SHP77 treated with DMSO at 0.1 percent for 48 hours (cell line): ENCODE results near the gene HIVEP1.

Experiments used
- DNase-seq: peaks from one replicate; lab custom pipeline; 2025; lab: John Stamatoyannopoulos, UW

HIVEP1 gene

GRCh38 chr6:12020187-12020791 is 8.2 kb downstream of the HIVEP1 start:
- DNase-seq = no peak

- no peak for DNase-seq
Observed at GRCh38 chr6:12022481-12022880, 10.4 kb downstream of the HIVEP1 start.

DNA sequence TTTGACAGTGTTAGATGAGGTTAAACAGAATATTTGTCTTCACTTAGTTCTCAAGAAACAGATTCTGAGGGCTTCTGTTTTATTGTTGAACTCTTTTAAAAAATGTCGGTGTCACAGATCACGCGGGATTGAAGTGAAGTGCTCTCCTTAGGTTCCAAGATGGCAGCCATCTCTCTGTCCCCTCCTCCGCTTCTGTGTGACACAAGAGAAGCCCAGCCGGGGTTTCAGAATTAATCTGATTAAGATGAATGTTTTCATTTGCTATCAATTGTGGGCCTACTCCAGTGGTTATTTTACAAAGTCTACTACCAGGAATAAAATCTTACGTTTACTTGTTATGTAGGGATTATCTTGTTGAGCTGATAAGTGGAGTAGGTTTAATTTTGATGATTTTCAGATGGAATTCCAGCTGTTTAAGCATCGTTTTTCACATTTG is 10.9 kb downstream of the HIVEP1 start:
- DNase-seq = no peak

DNA sequence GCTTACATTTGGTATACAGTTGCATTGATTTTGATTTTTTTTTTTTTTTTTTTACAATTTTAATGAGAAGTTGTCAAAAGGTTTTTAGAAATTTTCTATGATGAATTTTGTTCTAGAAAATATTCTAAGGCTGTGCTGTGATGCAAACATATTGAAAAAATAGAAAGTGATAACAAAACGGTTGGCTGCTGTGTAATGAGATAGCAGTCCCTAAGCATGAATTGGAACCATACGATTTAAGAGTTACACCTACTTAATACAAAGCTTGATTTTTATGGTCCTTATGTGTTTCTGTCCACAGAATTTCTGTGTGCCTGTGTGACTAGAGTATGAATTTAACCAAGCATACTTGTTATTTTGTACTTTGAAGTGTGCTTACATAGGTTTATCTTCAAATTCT is 12.1 kb downstream of the HIVEP1 start:
- no peak for DNase-seq

DNA sequence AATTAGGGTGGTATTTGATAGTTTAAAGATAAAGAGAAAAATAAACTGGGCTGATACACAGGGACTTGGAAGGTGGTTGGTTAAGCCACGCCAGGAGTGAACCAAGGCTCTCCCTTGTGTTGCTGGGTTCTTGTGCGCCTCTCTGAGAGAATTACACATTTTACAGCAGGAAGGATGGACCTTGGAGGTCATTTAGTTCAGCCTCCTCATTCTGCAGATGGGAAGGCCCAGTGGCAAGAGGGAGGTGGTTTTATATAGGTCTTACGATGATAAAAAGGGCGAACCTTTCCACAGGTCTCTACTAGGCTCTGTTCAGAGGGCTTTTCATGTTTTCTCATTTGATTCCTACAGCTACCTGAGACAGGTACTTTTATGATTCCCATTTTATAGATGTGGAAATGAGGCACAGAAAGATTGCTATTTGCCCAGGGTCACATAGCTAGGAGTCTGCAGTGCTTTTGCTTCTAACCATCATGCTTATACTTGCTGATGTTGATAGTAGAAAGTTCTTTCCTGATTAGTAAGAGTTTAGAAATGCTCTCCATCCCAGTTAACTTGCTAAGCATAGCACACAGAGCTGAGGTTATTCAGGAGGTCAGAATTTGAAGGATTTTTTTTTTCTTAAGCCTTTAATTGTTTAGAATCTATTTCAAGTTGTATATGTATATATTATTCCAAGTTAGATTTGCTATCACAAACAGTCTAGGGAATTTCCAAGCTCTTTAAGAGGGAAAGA is 12.8 kb downstream of the HIVEP1 start:
- no peak for DNase-seq

- no peak for DNase-seq
Observed at GRCh38 chr6:12026120-12026519, 14.0 kb downstream of the HIVEP1 start.

DNA sequence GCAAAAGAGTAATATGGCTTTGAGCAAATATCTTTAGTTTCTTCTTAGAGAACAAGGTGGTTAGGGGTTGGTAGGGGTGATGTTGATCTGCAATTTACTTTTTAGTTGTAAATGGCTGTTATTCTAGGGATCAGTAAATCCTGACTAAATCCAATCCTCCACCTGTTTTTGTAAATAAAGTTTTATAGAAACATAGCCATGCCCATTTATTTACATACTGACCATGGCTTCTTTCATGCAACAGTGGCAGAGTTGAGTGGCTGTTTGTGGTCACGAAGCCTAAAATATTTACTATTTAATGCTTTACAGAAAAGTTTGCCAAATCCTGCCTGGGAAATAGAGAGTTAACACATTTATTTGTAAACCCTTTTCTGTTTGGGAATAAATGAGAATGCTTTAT is 14.7 kb downstream of the HIVEP1 start:
- no peak for DNase-seq

- DNase-seq = no peak
Observed at GRCh38 chr6:12028213-12028612, 16.1 kb downstream of the HIVEP1 start.

DNA sequence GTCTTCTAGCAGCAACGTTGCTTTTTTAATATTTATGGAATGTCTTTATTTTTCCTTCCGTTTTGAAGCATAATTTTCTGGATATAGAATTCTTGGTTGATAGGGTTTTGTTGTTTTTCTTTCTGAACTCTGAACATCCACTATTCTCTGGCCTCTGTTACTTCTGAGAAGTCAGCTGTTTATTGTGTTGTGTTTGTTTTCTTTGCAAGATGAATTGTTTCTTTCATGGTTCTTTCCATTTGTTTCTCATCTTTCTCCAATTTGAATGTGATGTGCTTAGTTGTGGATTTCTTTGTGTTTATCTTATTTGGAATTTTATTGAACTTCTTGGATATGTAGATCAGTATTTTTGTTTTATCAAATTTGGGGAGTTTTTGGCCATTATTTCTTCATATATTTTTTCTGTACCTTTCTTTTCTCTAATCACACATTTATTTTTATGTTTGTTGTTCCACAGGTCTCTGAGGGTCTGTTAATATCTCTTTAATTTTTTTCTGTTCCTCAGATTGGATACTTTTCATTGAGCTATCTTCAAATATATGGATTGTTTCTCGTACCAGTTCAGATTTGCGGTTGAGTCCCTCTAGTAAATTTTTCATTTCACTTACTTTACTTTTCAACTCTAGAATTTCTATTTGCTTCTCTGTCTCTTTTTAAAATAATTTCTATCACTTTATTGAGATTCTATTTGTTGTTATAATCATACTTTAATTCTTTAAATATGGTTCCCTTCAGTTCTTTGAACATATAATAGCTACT is 18.0 kb downstream of the HIVEP1 start:
- no peak for DNase-seq

DNA sequence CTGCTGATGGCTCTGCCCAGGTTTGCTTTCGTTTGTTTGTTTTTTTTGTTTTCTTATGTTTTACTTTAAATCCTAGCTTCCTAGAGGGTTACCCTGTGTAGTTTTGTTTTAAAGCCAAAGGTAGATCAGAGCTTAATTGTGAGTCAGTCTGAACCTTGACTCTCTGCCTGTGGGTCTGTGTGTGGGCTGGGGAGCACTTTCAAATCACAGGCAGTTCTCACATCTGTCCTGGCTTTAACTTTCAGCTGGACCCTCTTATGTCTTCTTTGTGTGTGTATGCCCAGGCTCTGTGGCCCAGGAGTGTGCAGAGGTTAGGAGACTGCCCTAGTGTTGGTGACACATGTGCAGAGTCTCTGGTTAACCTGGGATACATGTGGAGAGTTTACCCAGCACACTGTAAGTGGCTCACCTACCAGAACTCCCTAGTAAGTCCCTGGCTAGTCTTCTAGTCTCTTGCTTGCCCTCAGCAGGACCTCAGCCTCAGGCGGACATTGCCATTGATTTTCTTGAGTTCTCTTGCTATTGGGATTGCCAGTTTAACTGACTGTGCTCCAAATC is 19.0 kb downstream of the HIVEP1 start:
- no peak for DNase-seq

DNA sequence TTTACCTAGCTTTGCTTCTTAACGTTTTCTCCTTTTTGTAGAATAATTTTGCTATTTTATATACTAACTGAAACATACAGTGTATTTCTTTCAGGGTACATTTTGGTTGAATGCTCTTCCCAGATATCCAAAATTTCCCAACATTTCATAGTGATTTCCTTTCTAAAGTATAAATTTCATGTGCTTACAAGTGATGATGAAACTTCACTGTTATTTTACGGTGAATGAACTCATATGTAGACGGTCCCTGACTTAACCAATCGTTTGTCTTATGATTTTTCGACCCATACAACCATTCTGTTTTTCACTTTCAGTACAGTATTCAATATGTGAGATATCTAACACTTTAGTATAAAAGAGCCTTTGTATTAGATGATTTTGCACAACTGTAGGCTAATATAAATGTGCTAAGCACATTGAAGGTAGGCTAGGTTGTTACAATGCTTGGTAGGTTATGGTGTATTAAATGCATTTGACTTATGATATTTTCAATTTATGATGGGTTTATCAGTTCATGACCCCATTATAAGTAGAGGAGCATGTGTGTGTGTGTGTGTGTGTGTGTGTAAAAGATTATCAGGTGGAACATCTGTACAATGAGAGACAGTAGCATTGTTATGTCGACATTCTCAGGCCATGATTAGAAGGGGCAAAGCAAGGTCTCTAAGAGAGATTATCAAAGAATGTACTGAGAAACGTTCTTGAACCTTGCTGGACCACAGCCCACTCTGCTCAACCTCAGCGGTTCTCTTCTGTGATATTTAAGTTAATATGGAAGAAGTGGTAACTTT is 20.9 kb downstream of the HIVEP1 start:
- DNase-seq = no peak

- no peak for DNase-seq
Observed at GRCh38 chr6:12033770-12034169, 21.7 kb downstream of the HIVEP1 start.

DNA sequence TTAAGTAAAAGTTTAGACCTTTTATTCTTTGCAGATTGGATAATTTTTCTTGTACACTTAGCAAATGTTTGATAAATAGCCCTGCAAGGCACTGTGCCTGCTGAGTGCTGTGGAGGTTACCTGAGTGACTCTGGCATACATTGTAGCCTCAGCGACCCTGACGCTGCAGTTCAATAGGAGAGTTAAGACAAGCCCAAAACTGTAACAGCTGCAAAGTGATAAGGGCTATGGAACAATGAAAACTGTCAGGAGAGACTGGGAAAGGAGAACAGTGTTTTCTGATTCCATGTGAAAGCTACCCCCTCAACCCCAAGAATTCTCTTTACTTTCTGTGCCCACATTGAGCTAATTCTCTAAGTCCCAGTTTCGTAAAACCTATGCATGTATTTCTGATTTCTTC is 22.2 kb downstream of the HIVEP1 start:
- DNase-seq = no peak

DNA sequence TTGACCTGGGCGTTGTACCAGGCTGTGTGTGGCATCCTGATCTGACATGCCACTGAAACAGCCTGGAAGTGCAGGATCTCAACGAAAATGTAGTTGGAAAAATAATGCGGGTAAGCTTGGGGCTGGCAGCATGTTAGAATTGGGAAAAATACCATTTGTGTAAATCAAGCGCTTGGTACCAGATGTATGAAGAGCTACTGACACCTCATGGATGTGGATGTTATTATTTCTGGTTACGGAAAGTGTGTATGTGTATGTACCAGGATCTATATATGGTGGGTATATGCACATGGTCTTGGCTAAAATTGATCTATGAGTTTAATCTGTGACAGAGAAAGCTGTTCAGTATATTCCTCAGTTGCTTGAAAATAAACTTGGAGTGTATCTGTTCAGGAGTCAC is 22.7 kb downstream of the HIVEP1 start:
- DNase-seq = no peak

GRCh38 chr6:12036766-12037165 is 24.7 kb downstream of the HIVEP1 start:
- DNase-seq = no peak

- DNase-seq = no peak
Observed at GRCh38 chr6:12037798-12038197, 25.7 kb downstream of the HIVEP1 start.

DNA sequence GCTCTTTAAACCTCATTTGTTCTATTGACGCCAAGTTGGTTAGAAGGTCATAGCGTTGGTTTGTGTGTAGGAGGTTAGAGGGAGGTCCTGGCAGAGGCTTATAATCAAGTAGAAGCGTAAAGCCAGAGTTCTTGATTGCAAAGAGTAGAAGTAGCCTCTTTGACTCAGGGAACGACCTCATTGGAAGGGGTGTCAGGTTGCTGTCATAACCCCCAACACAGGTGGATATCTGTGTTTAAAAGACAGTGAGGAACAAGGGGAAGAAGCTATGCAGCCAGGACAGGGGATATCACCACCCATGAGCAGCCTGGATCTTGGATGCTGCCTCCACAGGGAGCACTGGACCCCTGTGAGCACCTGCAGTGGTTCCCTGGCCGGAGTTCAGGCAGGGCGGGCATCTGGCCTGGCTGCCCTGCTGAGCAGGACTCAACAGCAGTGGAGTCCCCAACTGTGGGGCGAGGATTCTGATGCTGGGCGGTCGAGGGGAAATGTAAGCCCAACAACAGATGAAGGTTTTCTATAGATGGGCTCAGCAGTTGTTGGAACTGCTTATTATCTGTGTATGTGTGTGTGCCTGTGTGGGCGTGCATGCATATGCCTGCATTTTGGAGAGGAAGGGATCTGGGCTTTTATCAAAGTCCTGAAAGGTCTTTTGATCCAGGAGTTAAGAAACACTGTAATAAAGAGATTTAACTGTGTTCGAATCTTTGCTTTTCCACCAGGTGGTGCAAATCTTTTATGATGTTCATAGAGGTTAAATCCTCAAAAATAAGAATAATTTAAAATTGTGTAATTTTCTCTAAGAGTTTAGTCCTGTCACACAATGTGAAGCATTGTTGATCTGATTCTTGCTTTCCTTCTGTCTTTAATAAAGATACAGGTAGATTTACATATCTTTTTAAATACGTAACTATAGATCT is 27.7 kb downstream of the HIVEP1 start:
- no peak for DNase-seq

GRCh38 chr6:12047304-12047703 is 35.2 kb downstream of the HIVEP1 start:
- DNase-seq = no peak

GRCh38 chr6:12047792-12048432 is 35.8 kb downstream of the HIVEP1 start:
- DNase-seq = no peak

DNA sequence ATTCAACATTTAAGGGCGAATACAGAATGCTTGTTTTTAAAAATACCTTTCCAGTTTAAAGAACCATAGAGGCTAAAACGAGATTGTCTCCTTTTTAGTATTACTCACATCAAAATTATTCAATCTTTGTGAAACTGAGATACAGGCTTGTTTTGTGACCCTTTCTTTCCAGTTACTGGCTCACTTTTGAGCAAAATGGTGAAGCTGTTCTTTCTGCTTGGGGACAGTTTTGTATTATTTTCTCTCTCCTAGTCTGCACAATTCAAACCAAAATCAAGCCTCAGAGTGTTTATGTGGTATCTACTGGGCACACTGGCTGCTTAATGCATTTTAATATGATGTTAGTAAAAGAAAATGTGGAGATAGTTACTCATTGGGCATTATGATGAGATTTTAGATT is 36.5 kb downstream of the HIVEP1 start:
- no peak for DNase-seq
